ENCODE data around the gene TRIM26. TPM values are rescaled to one million over a fixed set of nuclear protein-coding genes. Genes with fewer than 3 reads are reported as not detected.
"Not testable (repeated sequence)": the region's sequence is repeated elsewhere in the genome, so short reads cannot be mapped to it uniquely, and the experiment has no call there.

The TRIM26 gene
- total and polyA plus RNA-seq, 7 donors: 13.1 to 36.4 (median 15.6) TPM

GRCh38 chr6:30171677-30172471, 41.3 kb downstream of the TRIM26 start:
- WGBS, 3 donors: 4 to 5% (median 4%) methylated on average over 46 to 62 of the region's 62 CpGs
- Histone ChIP-seq H3K27ac (no peak overlapping the region), H3K4me1 (no peaks in the 10 kb centered on the region), H3K9me3 (no peaks in the 10 kb centered on the region), H3K4me3 (peak overlapping the region; percentile 17), H3K27me3 (ENCODE audit: insufficient read depth in 3 of 3, low read length in 2 of 3) (peaks cover 3 to 53% (median 5%) of the 10 kb centered on the region in 3 donors), H3K36me3 (ENCODE audit: insufficient read depth in 1 of 2, low read depth in 1 of 2) (no peaks in the 10 kb centered on the region)
- intact Hi-C loops (cut with DNase I): loop anchor here in 1 of 2 donors (5.0 kb wide), 1 partner anchor 70 kb away; no protein-coding TSS in a partner anchor
- no peak for DNase-seq
- ATAC-seq: no peak
- no peak for TF ChIP-seq CTCF (IDR thresholded peaks at IDR 0.05)

GRCh38 chr6:30169658-30170614, 43.3 kb downstream of the TRIM26 start:
- WGBS, 3 donors: 27 to 30% (median 28%) methylated on average over 7 of the region's 7 CpGs
- H3K4me3 ChIP-seq: no peak overlapping the region
- intact Hi-C loops (cut with DNase I): loop anchor here in 1 of 2 donors (5.0 kb wide), 1 partner anchor 68 kb away; no protein-coding TSS in a partner anchor
- peak; percentile 61 for TF ChIP-seq CTCF (IDR thresholded peaks at IDR 0.05)
- H3K36me3 ChIP-seq (ENCODE audit: insufficient read depth in 1 of 2, low read depth in 1 of 2): no peaks in the 10 kb centered on the region
- ATAC-seq (peak in 3 of 4 donors; percentile 44 to 69 (median 64)), DNase-seq (no peak)
- H3K4me1 ChIP-seq: no peaks in the 10 kb centered on the region
- H3K27me3 ChIP-seq (ENCODE audit: insufficient read depth in 3 of 3, low read length in 2 of 3): peaks cover 3 to 55% (median 5%) of the 10 kb centered on the region in 3 donors
- no peak overlapping the region for H3K27ac ChIP-seq
- H3K9me3 ChIP-seq: no peaks in the 10 kb centered on the region

- H3K4me1 ChIP-seq: no peaks in the 10 kb centered on the region
- TF ChIP-seq CTCF (IDR thresholded peaks at IDR 0.05): no peak
- H3K36me3 ChIP-seq (ENCODE audit: insufficient read depth in 1 of 2, low read depth in 1 of 2): no peaks in the 10 kb centered on the region
- DNase-seq (no peak), ATAC-seq (no peak)
- H3K4me3 ChIP-seq: no peak overlapping the region
- WGBS, 3 donors: 60 to 74% (median 61%) methylated on average over 1 of the region's 1 CpG
- H3K27ac ChIP-seq: no peak overlapping the region
- no peaks in the 10 kb centered on the region for H3K9me3 ChIP-seq
- H3K27me3 ChIP-seq (ENCODE audit: insufficient read depth in 3 of 3, low read length in 2 of 3): peaks cover 0 to 54% (median 5%) of the 10 kb centered on the region in 3 donors
- intact Hi-C loops (cut with DNase I): no loop called here
Measured at GRCh38 chr6:30168741-30169140, 44.5 kb downstream of the TRIM26 start.

GRCh38 chr6:30167101-30167500, 46.1 kb downstream of the TRIM26 start:
- 59 to 68% (median 61%) methylated on average over 6 of the region's 6 CpGs for WGBS, 3 donors
- Histone ChIP-seq H3K4me3 (no peak overlapping the region), H3K4me1 (no peaks in the 10 kb centered on the region), H3K9me3 (no peaks in the 10 kb centered on the region), H3K36me3 (ENCODE audit: insufficient read depth in 1 of 2, low read depth in 1 of 2) (no peaks in the 10 kb centered on the region), H3K27ac (no peak overlapping the region), H3K27me3 (ENCODE audit: insufficient read depth in 3 of 3, low read length in 2 of 3) (peaks cover 0 to 45% (median 5%) of the 10 kb centered on the region in 3 donors)
- no peak for TF ChIP-seq CTCF (IDR thresholded peaks at IDR 0.05)
- DNase-seq (no peak), ATAC-seq (no peak)
- intact Hi-C loops (cut with DNase I): no loop called here

- H3K27me3 ChIP-seq (ENCODE audit: insufficient read depth in 3 of 3, low read length in 2 of 3): peaks cover 0 to 27% (median 0%) of the 10 kb centered on the region in 3 donors
- intact Hi-C loops (cut with DNase I); H3K4me3 ChIP-seq; H3K4me1 ChIP-seq; H3K36me3 ChIP-seq (ENCODE audit: insufficient read depth in 1 of 2, low read depth in 1 of 2); H3K9me3 ChIP-seq; DNase-seq; ATAC-seq; H3K27ac ChIP-seq: not testable (repeated sequence)
- 87 to 96% (median 89%) methylated on average over 1 of the region's 1 CpG for WGBS, 3 donors
Measured at GRCh38 chr6:30165238-30165637, 48.0 kb downstream of the TRIM26 start.

Data from psoas muscle (tissue), 8 donors.